ENCODE data around the gene CFAP57. TPM values are rescaled to one million over a fixed set of nuclear protein-coding genes. Genes with fewer than 3 reads are reported as not detected.

The CFAP57 gene
- total and polyA plus RNA-seq, 2 donors (not counting 1 experiment from before 2014, with no cell fraction given): 0.07 to 0.44 TPM

DNA sequence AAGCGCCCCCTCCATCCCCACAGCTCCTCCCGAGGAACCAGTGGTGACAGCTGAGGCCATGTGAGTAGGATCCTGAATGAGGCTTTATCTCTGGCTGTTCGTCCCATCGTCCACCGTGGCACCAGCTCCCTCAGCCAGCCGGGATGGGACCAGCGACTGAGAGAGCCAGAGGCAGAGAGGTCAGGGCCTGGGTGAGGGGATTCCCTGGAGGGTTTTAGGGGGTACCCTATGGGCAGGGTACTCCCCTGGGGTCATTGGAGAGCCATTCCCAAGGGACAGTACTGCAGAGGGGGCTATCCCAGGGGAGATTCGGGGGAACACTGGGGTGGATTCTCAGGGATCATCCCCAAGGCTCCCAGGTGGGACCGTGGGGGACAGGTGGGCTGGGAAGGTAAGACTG, 100.0 kb downstream of the CFAP57 start:
- TF ChIP-seq EZH2 (IDR thresholded peaks at IDR 0.05; ENCODE audit: borderline replicate concordance, insufficient read depth, low read depth, low read length, poor library complexity, severe bottlenecking): no peak
- TF ChIP-seq, protein P1, sequence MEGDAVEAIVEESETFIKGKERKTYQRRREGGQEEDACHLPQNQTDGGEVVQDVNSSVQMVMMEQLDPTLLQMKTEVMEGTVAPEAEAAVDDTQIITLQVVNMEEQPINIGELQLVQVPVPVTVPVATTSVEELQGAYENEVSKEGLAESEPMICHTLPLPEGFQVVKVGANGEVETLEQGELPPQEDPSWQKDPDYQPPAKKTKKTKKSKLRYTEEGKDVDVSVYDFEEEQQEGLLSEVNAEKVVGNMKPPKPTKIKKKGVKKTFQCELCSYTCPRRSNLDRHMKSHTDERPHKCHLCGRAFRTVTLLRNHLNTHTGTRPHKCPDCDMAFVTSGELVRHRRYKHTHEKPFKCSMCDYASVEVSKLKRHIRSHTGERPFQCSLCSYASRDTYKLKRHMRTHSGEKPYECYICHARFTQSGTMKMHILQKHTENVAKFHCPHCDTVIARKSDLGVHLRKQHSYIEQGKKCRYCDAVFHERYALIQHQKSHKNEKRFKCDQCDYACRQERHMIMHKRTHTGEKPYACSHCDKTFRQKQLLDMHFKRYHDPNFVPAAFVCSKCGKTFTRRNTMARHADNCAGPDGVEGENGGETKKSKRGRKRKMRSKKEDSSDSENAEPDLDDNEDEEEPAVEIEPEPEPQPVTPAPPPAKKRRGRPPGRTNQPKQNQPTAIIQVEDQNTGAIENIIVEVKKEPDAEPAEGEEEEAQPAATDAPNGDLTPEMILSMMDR (IDR thresholded peaks at IDR 0.05): no peak
- Histone ChIP-seq H4K20me1 (ENCODE audit: control insufficient read depth, insufficient read depth, low read length, poor library complexity, severe bottlenecking) (no peaks in the 10 kb centered on the region), H3K36me3 (replicated peaks in 1 of 2; ENCODE audit: control extremely low read depth in 1 of 2, control insufficient read depth in 1 of 2, extremely low read depth in 1 of 2, insufficient read depth in 2 of 2, low read length in 1 of 2) (no peaks in the 10 kb centered on the region), H3K9me3 (ENCODE audit: control extremely low read depth in 1 of 3, control insufficient read depth in 2 of 3, insufficient read depth in 1 of 3, low read length in 2 of 3) (peaks cover 0 to 4% (median 0%) of the 10 kb centered on the region in 3 donors), H3K27me3 (replicated peaks in 1 of 4; ENCODE audit: control extremely low read depth in 1 of 4, control insufficient read depth in 3 of 4, insufficient read depth in 4 of 4, low read length in 3 of 4) (peaks cover 0 to 14% (median 4%) of the 10 kb centered on the region in 4 experiments), H3K4me3 (ENCODE audit: control extremely low read depth in 1 of 5, extremely low read depth in 1 of 5, insufficient read depth in 1 of 5, low read depth in 2 of 5, low read length in 4 of 5) (no peak overlapping the region), H3K9ac (ENCODE audit: low read length) (no peak overlapping the region), H3K4me2 (replicated peaks; ENCODE audit: low read depth, low read length, poor library complexity, severe bottlenecking) (no peak overlapping the region), H2AFZ (ENCODE audit: insufficient read depth, low read depth, low read length, poor library complexity, severe bottlenecking) (no peak overlapping the region), H3K79me2 (ENCODE audit: control insufficient read depth, insufficient read depth, low read length) (no peaks in the 10 kb centered on the region), H3K4me1 (ENCODE audit: control insufficient read depth in 2 of 2, insufficient read depth in 2 of 2, low read length in 2 of 2) (peaks cover 14 to 19% of the 10 kb centered on the region in 2 donors), H3K27ac (ENCODE audit: low read length in 2 of 2) (no peak overlapping the region)
- Mint-ChIP-seq H3K9me3 (ENCODE audit: insufficient read depth) (no peaks in the 10 kb centered on the region), H3K4me1 (peaks cover 26% of the 10 kb centered on the region), H3K27ac (no peak overlapping the region), H3K4me3 (no peak overlapping the region), H3K27me3 (peaks cover 26% of the 10 kb centered on the region)
- DNase-seq: no peak
- ChIA-PET POLR2A (no interaction called here), CTCF (no interaction called here)
- ATAC-seq (ENCODE audit: low read depth): no peak
- intact Hi-C loops (cut with micrococcal nuclease): no loop called here
- WGBS (ENCODE audit: insufficient coverage): 93% methylated on average over 7 of the region's 9 CpGs

DNA sequence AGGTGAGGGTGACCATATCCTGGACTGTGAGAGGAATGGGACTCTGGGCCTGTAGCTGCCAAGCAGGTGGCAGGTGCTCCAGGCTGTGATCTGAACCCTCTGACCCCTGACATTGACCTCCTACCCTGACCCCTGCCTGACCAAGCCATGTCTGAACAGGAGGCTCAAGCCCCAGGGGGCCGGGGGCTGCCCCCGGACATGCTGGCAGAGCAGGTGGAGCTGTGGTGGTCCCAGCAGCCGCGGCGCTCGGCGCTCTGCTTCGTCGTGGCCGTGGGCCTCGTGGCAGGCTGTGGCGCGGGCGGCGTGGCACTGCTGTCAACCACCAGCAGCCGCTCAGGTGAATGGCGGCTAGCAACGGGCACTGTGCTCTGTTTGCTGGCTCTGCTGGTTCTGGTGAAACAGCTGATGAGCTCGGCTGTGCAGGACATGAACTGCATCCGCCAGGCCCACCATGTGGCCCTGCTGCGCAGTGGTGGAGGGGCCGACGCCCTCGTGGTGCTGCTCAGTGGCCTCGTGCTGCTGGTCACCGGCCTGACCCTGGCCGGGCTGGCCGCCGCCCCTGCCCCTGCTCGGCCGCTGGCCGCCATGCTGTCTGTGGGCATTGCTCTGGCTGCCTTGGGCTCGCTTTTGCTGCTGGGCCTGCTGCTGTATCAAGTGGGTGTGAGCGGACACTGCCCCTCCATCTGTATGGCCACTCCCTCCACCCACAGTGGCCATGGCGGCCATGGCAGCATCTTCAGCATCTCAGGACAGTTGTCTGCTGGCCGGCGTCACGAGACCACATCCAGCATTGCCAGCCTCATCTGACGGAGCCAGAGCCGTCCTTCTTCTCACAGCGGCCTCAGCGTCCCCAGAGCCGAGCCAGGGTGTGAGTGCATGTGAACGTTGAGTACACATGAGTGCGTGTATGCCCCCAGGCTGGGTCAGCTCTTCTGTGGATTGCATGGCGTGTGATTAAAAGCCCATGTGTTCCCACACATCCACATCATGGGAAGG, 100.7 kb downstream of the CFAP57 start:
- Mint-ChIP-seq H3K27me3 (peaks cover 30% of the 10 kb centered on the region), H3K9me3 (ENCODE audit: insufficient read depth) (no peaks in the 10 kb centered on the region), H3K4me1 (peaks cover 26% of the 10 kb centered on the region), H3K4me3 (no peak overlapping the region), H3K27ac (no peak overlapping the region)
- ChIA-PET CTCF (no interaction called here), POLR2A (no interaction called here)
- H4K20me1 ChIP-seq (ENCODE audit: control insufficient read depth, insufficient read depth, low read length, poor library complexity, severe bottlenecking): no peaks in the 10 kb centered on the region
- H3K9me3 ChIP-seq (ENCODE audit: control extremely low read depth in 1 of 3, control insufficient read depth in 2 of 3, insufficient read depth in 1 of 3, low read length in 2 of 3): peaks cover 0 to 4% (median 0%) of the 10 kb centered on the region in 3 donors
- H3K27me3 ChIP-seq (replicated peaks in 1 of 4; ENCODE audit: control extremely low read depth in 1 of 4, control insufficient read depth in 3 of 4, insufficient read depth in 4 of 4, low read length in 3 of 4): peaks cover 0 to 14% (median 4%) of the 10 kb centered on the region in 4 experiments
- H3K79me2 ChIP-seq (ENCODE audit: control insufficient read depth, insufficient read depth, low read length): no peaks in the 10 kb centered on the region
- no peak overlapping the region for H2AFZ ChIP-seq (ENCODE audit: insufficient read depth, low read depth, low read length, poor library complexity, severe bottlenecking)
- H3K36me3 ChIP-seq (replicated peaks in 1 of 2; ENCODE audit: control extremely low read depth in 1 of 2, control insufficient read depth in 1 of 2, extremely low read depth in 1 of 2, insufficient read depth in 2 of 2, low read length in 1 of 2): no peaks in the 10 kb centered on the region
- H3K4me1 ChIP-seq (ENCODE audit: control insufficient read depth in 2 of 2, insufficient read depth in 2 of 2, low read length in 2 of 2): peaks cover 14 to 19% of the 10 kb centered on the region in 2 donors
- H3K4me3 ChIP-seq (ENCODE audit: control extremely low read depth in 1 of 5, extremely low read depth in 1 of 5, insufficient read depth in 1 of 5, low read depth in 2 of 5, low read length in 4 of 5): no peak overlapping the region
- no peak overlapping the region for H3K9ac ChIP-seq (ENCODE audit: low read length)
- intact Hi-C loops (cut with micrococcal nuclease): no loop called here
- WGBS (ENCODE audit: insufficient coverage): 96% methylated on average over 44 of the region's 46 CpGs
- no peak overlapping the region for H3K27ac ChIP-seq (ENCODE audit: low read length in 2 of 2)
- ATAC-seq (ENCODE audit: low read depth) (no peak), DNase-seq (no peak)
- no peak overlapping the region for H3K4me2 ChIP-seq (replicated peaks; ENCODE audit: low read depth, low read length, poor library complexity, severe bottlenecking)
- no peak for TF ChIP-seq EZH2 (IDR thresholded peaks at IDR 0.05; ENCODE audit: borderline replicate concordance, insufficient read depth, low read depth, low read length, poor library complexity, severe bottlenecking)
- TF ChIP-seq, protein P1 (IDR thresholded peaks at IDR 0.05): no peak
